Coronary artery (tissue), 2 donors: ENCODE data around the gene TGFA.

Source experiments
- DNase-seq: peaks from one replicate; pipeline ENCODE4 v3.0.0-alpha.2; 2017; ENCODE audit warnings: low spot score
- H3K27ac ChIP-seq, 2 donors: fragments of 200-600 bp; sonication (generic); one replicate each; pipeline ENCODE4 v1.5.1; 2016 to 2019
- H3K4me3 ChIP-seq: fragments of 200-600 bp; sonication (generic); 2 replicates; pipeline ENCODE4 v1.5.1; 2016; ENCODE audit warnings: mild to moderate bottlenecking, moderate library complexity
- TF ChIP-seq, protein P1 (sequence below): fragments of 200-600 bp; sonication (generic); IDR thresholded peaks from one replicate; pipeline ENCODE4 v1.5.1; 2019; ENCODE audit warnings: antibody characterized with exemption

TGFA gene

GRCh38 chr2:70574618-70575017, 21.0 kb upstream of the TGFA start:
- TF ChIP-seq, protein P1, sequence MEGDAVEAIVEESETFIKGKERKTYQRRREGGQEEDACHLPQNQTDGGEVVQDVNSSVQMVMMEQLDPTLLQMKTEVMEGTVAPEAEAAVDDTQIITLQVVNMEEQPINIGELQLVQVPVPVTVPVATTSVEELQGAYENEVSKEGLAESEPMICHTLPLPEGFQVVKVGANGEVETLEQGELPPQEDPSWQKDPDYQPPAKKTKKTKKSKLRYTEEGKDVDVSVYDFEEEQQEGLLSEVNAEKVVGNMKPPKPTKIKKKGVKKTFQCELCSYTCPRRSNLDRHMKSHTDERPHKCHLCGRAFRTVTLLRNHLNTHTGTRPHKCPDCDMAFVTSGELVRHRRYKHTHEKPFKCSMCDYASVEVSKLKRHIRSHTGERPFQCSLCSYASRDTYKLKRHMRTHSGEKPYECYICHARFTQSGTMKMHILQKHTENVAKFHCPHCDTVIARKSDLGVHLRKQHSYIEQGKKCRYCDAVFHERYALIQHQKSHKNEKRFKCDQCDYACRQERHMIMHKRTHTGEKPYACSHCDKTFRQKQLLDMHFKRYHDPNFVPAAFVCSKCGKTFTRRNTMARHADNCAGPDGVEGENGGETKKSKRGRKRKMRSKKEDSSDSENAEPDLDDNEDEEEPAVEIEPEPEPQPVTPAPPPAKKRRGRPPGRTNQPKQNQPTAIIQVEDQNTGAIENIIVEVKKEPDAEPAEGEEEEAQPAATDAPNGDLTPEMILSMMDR, result no peak
- H3K4me3 ChIP-seq, result no peak overlapping the region

DNA sequence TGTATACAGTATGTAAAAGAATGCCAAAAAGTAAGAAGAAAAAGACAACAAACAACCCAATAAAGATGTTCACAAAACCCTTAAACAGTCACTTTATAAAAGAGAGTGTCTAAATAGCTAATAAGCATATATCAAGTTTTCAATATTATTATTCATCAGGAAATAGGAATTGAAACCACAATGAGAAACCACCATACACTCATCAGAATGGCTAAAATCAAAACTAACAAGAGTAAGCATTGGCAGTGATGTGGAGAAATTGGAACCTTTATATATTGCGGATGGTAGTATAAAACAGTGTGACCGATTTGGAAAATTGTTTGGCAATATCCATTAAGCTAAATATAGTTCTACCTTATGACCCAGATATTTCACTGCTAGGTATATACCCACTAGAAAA, 20.5 kb upstream of the TGFA start:
- no peak overlapping the region for H3K27ac ChIP-seq
- DNase-seq, result no peak
- TF ChIP-seq, protein P1, result no peak
- no peak overlapping the region for H3K4me3 ChIP-seq

More at GRCh38 chr2:70574618-70575017, 21.0 kb upstream of the TGFA start:
- no peak overlapping the region for H3K27ac ChIP-seq
- no peak for DNase-seq

GRCh38 chr2:70570041-70570661, 16.5 kb upstream of the TGFA start:
- TF ChIP-seq, protein P1, result no peak
- H3K27ac ChIP-seq, result no peak overlapping the region
- no peak overlapping the region for H3K4me3 ChIP-seq
- no peak for DNase-seq

GRCh38 chr2:70569559-70569958, 15.9 kb upstream of the TGFA start:
- no peak for DNase-seq
- TF ChIP-seq, protein P1, result no peak
- no peak overlapping the region for H3K4me3 ChIP-seq
- H3K27ac ChIP-seq, result no peak overlapping the region

GRCh38 chr2:70566906-70567305, 13.3 kb upstream of the TGFA start:
- TF ChIP-seq, protein P1, result no peak
- DNase-seq, result no peak
- H3K27ac ChIP-seq, result no peak overlapping the region
- no peak overlapping the region for H3K4me3 ChIP-seq

- TF ChIP-seq, protein P1, result no peak
- H3K27ac ChIP-seq, result no peak overlapping the region
- H3K4me3 ChIP-seq, result no peak overlapping the region
- DNase-seq, result no peak
Measured at GRCh38 chr2:70566464-70566863, 12.8 kb upstream of the TGFA start.

GRCh38 chr2:70565039-70565731, 11.6 kb upstream of the TGFA start:
- DNase-seq, result no peak
- TF ChIP-seq, protein P1, result no peak
- no peak overlapping the region for H3K27ac ChIP-seq

More at GRCh38 chr2:70565039-70565731, 11.6 kb upstream of the TGFA start:
- H3K4me3 ChIP-seq, result no peak overlapping the region
